Activated CD4-positive, alpha-beta T cell treated with anti-CD3 and anti-CD28 coated beads for 1 hour (primary cell): Measurements from ENCODE around the gene ECD.

Experiments used
- DNase-seq: peaks from one replicate; pipeline ENCODE4 v3.0.0-alpha.2; 2020

ECD gene

GRCh38 chr10:73167783-73168464, at the start of gene ECD, which contains the start of gene FAM149B1:
Gene ECD, minus strand, starts transcription at chr10:73168008. Its CDS starts 4,071 bp downstream, at chr10:73163937.
Gene FAM149B1, plus strand, starts transcription at chr10:73168119. Its CDS starts 221 bp downstream, at chr10:73168340.
- DNase-seq, result peak; percentile 89

GRCh38 chr10:73215749-73216148, 47.9 kb upstream of the ECD start:
- no peak for DNase-seq

- DNase-seq, result no peak
These were observed 43.5 kb upstream of the ECD start for GRCh38 chr10:73211106-73211811.

- no peak for DNase-seq
These were observed 42.7 kb upstream of the ECD start for GRCh38 chr10:73210395-73211105.

GRCh38 chr10:73209705-73210104, 41.9 kb upstream of the ECD start:
- DNase-seq, result no peak

GRCh38 chr10:73207883-73208282, 40.1 kb upstream of the ECD start:
- DNase-seq, result no peak

- no peak for DNase-seq
These were observed 38.6 kb upstream of the ECD start for GRCh38 chr10:73206385-73206784.

GRCh38 chr10:73205890-73206289, 38.1 kb upstream of the ECD start:
- no peak for DNase-seq

- no peak for DNase-seq
These were observed 37.3 kb upstream of the ECD start for GRCh38 chr10:73205081-73205480.

GRCh38 chr10:73190188-73190587, 22.4 kb upstream of the ECD start:
- DNase-seq, result no peak

GRCh38 chr10:73186266-73186665, 18.5 kb upstream of the ECD start:
- no peak for DNase-seq

- DNase-seq, result no peak
These were observed 16.0 kb upstream of the ECD start for GRCh38 chr10:73183667-73184281.

GRCh38 chr10:73182568-73182967, 14.8 kb upstream of the ECD start:
- DNase-seq, result no peak

DNA sequence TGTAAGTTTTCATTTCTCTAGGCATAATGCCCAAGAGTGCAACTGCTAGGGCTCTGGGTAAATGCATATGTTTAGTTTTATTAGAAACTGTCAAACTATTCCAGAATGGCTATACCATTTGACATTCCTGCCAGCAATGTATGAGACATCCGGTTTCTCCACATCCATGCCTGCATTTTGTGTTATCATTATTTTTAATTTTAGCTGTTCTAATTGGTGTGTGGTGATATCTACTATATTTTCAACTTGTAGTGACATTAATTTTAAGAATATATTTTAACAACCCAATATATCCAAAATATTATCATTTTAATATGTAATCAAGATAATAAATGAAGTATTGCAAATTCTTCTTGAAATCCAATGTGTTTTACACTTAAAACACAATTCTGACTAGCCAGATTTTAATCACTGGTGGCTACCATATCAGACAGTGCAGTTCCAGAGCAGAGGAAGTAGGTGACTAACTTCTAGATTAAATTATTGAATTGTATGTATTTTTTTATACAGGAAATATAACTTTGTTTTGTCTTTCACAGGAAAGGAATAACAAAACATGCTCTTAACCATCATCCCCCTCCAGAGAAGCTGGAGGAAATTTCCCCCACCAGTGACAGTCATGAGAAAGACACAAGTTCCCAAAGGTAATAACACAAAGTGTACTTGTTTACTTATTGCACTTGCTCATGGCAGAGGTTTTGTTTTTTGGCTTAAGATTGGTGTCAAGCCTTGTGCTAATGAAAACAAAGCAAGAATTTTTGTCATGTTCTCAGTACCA, 6.5 kb upstream of the ECD start:
- no peak for DNase-seq

DNA sequence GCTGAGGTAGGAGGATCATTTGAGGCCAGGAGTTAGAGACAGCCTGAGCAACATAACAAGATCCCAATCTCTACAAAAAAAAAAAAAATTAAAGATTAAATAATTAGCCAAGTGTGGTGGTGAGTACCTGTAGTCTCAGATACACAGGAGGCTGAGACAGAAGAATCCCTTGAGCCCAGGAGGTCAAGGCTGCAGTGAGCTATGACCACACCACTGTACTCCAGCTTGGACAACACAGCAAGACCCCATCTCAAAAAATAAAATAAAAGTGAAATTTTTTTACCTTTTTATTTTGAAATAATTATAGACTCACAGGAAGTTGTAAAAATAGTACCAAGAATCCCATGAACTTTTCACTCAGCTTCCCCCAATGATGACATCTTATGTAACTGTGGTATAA, 5.1 kb upstream of the ECD start:
- DNase-seq, result no peak

GRCh38 chr10:73169320-73169719, 1.5 kb upstream of the ECD start:
- no peak for DNase-seq

- DNase-seq, result no peak
These were observed 626 bp upstream of the ECD start for GRCh38 chr10:73168465-73168803.

DNA sequence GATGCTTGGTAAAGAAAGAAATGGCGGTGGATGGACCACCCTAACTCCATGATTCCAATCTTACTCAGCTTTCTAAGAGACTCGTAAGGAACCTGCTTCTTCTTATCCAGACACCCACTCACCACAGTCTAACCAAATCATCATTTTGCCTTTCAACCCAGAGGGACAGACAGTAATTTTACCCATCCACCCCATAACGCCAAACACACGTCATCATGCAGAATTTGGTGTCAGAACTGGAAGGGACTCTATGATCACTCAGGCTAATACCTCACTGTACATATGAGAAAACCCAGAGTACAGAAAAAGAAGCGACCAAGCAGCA, 388 bp downstream of the ECD start:
- no peak for DNase-seq

DNA sequence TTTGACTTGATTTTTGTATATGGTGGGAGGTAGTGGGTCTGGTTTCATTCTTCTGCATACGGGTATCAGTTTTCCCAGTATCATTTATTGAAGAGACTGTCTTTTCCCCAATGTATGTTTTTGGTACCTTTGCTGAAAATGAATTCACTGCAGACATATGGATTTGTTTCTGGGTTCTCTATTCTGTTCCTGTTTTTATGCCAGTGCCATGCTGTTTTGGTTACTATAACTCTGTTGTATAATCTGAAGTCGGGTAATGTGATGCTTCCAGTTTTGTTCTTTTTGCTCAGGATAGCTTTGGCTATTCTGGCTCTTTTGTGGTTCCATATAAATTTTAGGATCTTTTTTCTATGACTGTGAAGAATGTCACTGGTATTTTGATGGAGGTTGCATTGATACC, 836 bp downstream of the ECD start:
- no peak for DNase-seq

DNA sequence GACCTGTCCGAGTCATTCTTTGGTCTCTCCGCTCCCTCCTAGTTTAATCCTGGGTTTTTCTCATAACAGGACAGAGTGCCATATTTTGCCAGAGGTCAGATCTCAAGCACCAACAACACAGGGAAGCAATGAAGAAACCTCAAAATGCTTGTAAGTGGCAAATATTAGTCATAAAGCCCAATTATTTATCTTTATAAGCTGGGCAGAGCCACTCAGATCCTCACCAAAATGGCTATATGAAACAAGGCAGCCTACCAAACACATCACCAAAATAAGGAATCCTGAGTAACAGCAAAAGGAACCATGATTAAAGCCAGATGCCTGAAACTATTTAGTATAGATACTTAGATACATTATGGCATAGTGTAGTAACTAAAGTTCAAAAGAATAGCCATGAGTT, 4.7 kb downstream of the ECD start:
- no peak for DNase-seq

GRCh38 chr10:73161662-73162061, 6.1 kb downstream of the ECD start:
- no peak for DNase-seq

GRCh38 chr10:73161079-73161478, 6.7 kb downstream of the ECD start:
- no peak for DNase-seq

- peak; percentile 34 for DNase-seq
These were observed 8.7 kb downstream of the ECD start for GRCh38 chr10:73159038-73159648.
